ENCODE measurements around the gene LY6G6D.

DNA sequence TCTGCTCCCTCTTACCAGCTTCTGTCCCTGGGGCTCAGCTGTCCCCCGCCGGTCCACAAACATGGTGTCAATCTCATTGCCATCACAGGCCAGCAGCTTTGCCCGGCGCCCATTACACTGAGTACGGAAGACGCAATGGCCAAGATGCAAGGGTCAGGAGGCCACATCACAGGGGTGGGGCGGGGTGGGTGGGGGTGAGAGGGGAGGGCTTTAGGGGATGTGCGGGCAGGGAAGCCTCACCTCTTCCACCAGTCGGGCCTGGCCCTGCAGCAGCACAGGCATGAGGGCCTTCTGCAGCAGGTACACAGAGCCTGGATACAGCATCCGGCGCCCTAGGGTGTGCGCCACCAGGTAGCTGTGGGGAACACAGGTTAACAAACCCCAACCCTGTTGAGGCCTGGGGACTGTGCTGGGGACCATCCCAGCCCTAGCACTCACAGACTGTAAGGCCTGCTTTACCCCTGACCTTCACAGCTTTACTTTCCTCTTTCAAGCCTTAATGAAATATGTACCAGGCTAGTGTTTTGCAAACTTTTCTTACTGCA lies 23.5 kb upstream of the LY6G6D start:
- TF ChIP-seq, protein P1, sequence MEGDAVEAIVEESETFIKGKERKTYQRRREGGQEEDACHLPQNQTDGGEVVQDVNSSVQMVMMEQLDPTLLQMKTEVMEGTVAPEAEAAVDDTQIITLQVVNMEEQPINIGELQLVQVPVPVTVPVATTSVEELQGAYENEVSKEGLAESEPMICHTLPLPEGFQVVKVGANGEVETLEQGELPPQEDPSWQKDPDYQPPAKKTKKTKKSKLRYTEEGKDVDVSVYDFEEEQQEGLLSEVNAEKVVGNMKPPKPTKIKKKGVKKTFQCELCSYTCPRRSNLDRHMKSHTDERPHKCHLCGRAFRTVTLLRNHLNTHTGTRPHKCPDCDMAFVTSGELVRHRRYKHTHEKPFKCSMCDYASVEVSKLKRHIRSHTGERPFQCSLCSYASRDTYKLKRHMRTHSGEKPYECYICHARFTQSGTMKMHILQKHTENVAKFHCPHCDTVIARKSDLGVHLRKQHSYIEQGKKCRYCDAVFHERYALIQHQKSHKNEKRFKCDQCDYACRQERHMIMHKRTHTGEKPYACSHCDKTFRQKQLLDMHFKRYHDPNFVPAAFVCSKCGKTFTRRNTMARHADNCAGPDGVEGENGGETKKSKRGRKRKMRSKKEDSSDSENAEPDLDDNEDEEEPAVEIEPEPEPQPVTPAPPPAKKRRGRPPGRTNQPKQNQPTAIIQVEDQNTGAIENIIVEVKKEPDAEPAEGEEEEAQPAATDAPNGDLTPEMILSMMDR (conservative IDR thresholded peaks at IDR 0.05 in 1 of 2, IDR thresholded peaks at IDR 0.05 in 1 of 2; ENCODE audit: low read depth in 1 of 2, low read length in 2 of 2) = no peak
- TF ChIP-seq EZH2 (IDR thresholded peaks at IDR 0.05; ENCODE audit: low read length, missing control alignments) = no peak

Data from fibroblast of lung (primary cell).